ENCODE results near the gene ANKRD13B.

DNA sequence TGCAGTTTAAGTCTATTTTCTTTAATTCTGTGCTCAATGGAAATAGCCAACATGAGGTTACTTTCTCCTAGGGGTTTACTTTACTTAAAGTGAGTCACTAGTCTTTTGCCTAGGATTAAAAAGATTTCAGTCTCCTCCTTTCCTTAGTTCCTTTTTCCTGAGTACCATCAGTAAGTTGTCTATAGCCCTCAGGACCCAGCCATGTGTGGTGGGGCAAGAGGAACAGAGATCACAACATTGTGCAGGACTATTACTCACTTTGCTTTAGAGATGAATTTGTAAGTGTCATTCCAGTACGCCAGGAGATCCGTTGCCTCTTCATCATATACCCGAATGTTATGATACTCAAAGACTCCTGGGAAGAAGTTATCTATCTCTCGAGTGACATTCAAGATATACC is 57.5 kb downstream of the ANKRD13B start:
- TF ChIP-seq, protein P1, sequence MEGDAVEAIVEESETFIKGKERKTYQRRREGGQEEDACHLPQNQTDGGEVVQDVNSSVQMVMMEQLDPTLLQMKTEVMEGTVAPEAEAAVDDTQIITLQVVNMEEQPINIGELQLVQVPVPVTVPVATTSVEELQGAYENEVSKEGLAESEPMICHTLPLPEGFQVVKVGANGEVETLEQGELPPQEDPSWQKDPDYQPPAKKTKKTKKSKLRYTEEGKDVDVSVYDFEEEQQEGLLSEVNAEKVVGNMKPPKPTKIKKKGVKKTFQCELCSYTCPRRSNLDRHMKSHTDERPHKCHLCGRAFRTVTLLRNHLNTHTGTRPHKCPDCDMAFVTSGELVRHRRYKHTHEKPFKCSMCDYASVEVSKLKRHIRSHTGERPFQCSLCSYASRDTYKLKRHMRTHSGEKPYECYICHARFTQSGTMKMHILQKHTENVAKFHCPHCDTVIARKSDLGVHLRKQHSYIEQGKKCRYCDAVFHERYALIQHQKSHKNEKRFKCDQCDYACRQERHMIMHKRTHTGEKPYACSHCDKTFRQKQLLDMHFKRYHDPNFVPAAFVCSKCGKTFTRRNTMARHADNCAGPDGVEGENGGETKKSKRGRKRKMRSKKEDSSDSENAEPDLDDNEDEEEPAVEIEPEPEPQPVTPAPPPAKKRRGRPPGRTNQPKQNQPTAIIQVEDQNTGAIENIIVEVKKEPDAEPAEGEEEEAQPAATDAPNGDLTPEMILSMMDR (IDR thresholded peaks at IDR 0.05), result no peak
- no peak for TF ChIP-seq POLR2AphosphoS5 (IDR thresholded peaks at IDR 0.05; ENCODE audit: low read depth, low read length)
- TF ChIP-seq, protein P2, sequence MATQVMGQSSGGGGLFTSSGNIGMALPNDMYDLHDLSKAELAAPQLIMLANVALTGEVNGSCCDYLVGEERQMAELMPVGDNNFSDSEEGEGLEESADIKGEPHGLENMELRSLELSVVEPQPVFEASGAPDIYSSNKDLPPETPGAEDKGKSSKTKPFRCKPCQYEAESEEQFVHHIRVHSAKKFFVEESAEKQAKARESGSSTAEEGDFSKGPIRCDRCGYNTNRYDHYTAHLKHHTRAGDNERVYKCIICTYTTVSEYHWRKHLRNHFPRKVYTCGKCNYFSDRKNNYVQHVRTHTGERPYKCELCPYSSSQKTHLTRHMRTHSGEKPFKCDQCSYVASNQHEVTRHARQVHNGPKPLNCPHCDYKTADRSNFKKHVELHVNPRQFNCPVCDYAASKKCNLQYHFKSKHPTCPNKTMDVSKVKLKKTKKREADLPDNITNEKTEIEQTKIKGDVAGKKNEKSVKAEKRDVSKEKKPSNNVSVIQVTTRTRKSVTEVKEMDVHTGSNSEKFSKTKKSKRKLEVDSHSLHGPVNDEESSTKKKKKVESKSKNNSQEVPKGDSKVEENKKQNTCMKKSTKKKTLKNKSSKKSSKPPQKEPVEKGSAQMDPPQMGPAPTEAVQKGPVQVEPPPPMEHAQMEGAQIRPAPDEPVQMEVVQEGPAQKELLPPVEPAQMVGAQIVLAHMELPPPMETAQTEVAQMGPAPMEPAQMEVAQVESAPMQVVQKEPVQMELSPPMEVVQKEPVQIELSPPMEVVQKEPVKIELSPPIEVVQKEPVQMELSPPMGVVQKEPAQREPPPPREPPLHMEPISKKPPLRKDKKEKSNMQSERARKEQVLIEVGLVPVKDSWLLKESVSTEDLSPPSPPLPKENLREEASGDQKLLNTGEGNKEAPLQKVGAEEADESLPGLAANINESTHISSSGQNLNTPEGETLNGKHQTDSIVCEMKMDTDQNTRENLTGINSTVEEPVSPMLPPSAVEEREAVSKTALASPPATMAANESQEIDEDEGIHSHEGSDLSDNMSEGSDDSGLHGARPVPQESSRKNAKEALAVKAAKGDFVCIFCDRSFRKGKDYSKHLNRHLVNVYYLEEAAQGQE (IDR thresholded peaks at IDR 0.05; ENCODE audit: insufficient read depth in 1 of 2, low read depth in 2 of 2, low read length in 1 of 2), result no peak
- TF ChIP-seq SIN3A (IDR thresholded peaks at IDR 0.05; ENCODE audit: borderline replicate concordance, insufficient read depth, low read depth, low read length), result no peak
- no peak for TF ChIP-seq TCF7L2 (IDR thresholded peaks at IDR 0.05; ENCODE audit: low read depth, low read length)
